Measurements from ENCODE around the gene RHBG.
"Not testable (repeated sequence)": the region's sequence is repeated elsewhere in the genome, so short reads cannot be mapped to it uniquely, and the experiment has no call there.

The RHBG gene

DNA sequence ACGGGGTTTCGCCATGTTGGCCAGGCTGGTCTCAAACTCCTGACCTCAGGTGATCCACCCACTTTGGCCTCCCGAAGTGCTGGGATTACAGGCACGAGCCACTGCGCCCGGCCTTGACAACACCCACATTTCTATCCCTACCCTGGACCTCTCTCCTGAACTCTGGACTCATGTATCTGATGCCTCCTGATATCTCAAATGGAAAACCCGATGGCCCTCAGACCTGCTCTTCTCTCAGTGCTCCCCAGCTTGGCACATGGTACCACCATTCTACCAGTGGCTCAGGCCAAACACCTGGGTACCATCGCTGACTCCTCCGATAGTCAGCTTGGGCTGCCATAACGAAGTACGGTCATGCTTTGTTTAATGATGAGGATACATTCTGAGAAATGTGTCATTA, 8.5 kb upstream of the RHBG start:
- DNase-seq = no peak

DNA sequence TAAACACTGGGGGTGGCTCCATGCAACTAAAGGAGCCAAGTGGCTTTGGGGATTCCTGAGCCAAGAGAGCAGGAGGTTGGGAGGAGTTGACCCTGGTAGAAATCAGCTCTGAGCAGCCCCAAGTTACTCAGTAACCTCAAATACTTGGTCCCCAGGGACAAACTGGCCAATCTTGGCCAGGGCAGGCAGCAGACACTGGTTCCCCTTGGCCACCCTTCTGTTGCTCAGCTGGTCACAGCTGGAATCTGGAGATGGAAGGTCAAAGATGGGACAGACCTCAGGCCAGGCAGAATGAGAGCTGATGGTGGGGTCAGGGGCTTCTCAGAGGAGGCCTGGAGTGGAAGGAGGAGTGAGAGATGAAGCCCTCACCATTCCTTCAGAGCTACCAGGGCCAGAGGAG, 3.3 kb upstream of the RHBG start:
- no peak for DNase-seq

DNA sequence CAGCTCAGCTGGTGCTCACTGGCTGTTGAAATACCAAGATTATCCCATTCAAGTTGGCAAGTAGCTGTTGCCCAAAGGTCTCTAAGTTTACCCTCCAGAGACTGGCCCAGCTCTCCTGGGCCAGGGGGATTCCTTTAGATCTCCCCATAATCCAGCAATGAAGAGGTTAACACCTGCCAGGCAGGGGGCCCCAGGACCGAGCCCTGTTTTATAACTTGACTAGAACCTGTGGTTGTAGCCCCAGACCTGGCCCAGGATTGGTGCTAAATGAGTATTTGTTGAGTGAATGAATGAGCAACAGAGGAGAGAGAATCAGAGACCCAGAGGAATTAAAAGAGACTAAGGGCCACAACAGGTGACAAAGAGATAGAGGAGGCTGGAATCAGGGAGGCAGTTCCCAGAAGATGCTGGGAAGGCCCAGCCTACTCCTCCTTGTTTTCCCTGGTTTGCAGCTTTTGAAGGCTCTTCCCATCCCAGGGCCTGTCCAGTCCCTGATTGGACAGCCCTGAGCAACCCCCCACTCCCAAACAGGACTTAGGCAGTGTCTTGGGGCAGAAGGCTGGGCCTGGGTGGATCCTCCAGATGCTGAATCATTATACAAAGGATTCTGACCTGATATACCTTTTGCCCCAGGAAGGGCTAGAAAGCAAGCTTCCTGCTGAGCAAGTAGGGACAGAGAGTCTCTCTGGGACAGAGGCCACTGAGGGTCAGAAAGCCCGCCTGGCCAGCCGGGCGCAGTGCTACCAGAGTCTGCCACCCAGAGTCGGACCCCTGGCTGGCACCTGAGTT, 2.4 kb upstream of the RHBG start:
- no peak for DNase-seq

DNA sequence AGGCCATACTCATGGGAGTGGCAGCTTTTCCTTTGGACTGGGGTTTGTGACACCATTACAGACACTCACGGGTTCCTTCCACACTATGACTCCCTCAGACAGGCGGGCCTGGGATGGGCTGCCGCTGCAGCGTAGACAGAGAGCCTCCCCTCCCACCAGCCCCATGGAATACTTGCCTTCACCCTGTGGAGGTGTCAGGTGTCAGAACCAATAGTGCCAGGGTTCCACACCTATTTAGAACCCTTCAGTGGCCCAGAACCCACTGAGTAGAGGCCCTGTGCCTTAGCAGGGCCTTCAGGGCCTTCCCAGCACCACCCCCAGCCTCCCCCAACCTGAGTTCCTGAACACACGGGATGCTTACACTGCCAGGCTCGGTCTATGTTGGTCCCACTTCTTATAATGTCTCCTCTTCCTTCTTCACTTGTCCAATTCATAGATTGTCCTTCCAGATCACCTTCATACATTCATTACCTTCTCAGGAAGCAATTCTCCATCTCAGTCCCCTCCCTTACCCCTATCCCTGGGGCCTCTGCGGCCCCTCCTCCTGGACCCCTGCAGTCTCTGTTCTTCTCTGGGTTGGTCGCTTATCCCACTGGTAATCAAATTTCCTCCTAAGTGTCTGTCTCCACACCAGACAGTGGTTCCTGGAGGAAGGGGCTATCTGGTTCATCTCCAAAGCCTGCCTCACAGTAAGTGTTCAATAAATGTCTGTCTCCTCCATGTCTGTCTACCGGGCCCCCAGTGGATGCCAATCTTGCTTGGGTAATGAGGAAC, 1.4 kb upstream of the RHBG start:
- DNase-seq = no peak

DNA sequence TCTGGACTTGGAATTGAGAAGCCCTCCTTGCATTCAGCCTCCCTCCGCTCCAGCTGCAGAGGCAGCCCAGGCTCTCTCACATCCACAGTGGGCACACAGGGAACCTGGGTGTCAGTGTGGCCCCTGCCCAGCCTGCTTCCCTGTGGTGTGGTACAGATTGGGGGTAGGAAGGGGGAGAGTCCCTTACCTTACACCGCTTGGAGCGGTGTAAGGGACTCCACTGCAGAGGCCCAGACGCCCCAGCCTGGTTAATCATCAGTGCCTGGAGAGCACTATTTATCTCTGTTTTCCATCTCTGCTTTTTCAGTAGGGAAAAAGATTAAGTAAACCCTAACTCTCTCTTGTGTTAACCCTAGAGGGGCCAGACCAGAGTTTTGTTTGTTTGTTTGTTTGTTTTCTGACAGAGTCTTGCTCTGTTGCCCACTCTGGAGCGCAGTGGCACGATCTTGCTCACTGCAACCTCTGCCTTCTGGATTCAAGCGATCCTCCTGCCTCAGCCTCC, 803 bp upstream of the RHBG start:
- DNase-seq = no peak

DNA sequence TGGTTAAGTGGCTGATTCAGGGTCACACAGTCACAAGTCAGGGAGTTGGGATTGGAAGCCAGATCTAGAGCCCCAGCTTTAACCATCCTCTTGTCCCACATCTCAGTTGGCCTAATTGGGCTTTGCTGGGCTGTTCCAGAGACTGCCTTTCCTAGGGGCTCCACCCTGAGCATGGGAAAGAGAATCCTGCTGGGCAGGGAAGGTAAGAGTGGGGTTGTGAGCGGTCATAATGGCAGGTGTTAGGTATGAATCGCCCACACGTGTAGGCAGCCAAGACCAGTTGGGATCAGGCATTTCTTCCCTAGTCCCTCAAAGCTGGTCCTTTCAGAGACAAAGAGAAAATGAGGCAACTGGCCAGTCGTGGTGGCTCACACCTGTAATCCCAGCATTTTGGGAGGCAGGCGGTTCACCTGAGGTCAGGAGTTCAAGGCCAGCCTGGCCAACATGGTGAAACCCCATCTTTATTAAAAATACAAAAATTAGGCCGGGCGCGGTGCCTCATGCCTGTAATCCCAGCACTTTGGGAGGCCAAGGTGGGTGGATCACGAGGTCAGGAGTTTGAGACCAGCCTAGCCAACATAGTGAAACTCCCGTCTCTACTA, 775 bp downstream of the RHBG start:
- not testable (repeated sequence) for DNase-seq

DNA sequence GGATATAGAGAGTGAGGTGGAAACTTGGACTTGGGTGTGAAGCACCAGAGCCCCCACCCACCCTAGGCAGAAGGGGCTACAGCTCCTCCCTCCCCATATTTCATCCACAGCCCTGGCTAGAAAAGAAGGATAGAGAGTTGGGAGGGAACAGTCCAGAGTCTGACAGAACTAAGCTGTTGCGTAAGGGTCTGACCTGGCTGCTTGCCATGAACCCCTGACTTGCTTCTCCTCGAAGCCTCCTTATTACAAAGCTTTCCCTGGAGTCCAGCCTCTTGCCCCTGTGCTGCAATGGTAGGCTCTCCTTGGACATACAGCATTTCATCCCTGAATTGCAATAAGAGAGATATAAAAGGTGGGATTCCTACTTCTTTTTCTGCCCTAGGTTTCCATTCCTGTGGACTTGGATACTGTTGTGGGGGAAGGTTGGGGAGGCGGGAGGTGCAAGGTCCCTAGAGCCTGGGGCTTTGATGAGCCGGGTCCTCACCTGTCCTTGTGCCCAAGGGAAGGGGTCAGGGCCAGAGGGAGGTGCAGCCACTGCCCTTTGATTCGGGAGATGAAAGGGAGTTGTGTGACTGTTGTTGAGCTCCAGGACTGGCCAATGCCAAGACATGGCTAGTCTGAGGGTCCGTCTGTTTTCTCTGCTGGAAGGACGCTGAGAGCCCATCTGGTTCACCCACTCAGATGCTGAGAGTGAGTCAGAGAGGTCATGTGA, 2.7 kb downstream of the RHBG start:
- no peak for DNase-seq

DNA sequence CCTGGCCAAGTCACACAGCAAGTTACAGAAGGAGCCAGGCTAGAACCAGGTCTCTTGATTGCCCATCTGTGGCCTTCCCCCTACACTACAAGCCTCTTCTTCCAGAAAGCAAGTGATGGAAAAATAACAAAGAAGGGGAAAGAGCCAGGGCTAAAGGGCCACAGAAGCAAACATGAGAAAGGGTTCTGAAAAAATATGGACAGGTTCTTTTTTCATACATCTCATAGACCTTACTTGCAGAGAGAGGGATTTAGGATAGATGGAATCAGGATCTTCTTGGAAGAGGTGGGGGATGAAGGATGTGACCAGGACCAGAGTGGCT, 3.2 kb downstream of the RHBG start:
- DNase-seq = no peak

DNA sequence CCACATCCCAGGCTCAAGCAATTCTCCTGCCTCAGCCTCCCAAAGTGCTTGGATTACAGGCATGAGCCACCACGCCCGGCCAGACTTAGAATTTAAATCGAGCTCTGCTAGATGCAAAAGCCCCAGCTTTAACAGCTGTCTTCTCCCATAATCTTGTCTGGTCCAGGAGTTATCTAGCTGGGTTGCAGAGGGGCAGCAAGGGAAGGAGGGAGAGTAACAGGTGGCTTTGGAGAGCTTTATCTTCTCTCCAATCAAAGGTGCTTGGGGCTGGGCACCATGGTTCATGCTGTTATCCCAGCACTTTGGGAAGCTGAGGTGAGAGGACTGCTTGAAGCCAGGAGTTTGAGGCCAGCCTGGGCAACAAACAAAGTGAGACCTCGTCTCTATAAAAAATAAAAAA, 3.9 kb downstream of the RHBG start:
- DNase-seq = no peak

DNA sequence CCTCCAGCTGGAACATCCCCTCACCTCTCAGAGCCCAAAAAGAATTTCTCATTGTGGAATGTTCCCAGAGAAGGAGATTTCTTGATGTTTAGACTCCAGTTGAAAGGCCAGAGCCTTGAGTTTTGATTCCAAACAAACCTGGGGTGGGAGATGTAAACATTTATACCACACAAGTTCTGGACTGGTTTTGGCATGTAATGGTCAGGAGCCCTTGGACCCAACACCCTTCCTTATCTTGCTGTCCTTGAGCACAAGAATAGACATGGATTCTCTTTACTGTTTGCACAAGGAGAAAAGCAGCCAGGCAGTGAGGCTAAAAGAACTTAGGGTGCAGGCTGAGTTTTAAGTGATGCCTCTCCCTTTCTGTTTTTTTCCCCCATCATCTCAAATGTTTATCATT, 4.5 kb downstream of the RHBG start:
- DNase-seq = no peak

DNA sequence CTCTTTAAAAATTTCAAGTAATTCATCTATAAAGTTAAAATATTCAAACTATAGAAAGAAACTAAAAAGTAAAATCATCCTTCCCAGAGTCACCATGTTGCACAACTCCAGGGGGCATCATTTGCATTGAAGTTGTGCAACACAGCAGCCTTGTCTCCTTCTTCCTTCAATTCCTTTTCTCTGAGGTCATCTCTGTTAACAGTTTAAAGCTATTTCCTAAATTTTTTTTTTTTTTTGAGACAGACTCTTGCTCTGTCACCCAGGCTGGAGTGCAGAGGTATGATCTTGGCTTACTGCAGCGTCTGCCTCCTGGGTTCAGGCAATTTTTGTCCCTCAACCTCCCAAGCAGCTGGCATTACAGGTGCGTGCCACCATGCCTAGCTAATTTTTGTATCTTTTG, 7.1 kb downstream of the RHBG start:
- no peak for DNase-seq

DNA sequence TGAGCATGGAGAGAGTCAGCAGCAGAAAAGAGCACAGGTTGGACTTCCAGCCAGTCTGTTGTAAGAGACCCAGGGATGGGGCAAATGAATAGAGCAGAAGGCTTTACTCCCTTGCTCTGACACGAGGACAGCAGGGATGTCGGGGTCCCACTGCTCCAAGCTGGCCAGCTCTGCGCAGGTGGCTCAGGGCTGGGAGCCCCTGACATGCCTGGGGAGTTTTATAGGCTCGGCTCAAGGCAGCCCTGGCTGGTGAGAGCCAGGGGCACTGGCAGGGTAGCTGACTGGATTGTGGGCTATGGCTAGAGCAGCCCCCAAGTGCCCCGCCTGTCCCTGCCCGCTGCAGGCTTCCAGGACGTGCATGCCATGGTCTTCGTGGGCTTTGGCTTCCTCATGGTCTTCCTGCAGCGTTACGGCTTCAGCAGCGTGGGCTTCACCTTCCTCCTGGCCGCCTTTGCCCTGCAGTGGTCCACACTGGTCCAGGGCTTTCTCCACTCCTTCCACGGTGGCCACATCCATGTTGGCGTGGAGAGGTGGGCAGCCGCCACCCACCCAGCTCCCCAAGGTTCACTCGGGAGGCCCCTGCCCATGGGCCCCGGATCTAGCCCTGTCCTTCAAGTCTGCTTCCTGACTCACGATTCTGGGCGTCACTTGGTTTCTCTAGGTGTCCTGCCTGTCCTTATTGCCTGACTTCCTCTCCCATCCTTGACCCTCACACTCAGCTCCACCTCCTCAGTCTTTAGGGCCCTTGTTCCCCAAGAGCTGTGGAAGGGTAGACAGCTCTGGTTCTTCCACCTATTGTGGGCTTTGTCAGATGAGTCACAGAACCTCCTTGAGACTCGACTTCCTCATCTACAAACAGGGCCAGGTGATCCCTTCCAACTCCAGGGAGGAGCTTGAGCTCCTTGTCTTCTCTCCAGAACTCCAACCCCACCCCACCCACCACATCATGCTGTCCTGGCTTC, 8.2 kb downstream of the RHBG start:
- no peak for DNase-seq

DNA sequence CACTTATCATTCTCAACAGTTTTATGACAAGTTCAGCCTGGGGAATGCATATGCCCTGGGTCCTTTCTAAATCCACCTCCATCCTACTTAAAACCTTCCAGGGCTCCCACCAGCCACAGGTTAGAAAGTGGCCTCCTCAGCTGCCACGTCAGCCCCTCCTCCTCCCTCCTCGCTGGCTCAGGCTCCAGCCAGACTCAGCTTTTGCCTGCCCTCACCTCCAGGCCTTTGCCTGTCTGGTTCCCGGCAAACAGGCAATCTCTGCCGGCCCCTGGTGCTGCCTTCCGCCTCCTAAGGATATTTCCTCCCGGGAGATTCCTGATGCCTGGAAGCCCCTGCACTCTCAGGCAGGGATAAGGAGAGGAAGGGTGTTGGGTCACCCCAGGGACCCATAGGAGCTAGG, 9.5 kb downstream of the RHBG start:
- no peak for DNase-seq

DNA sequence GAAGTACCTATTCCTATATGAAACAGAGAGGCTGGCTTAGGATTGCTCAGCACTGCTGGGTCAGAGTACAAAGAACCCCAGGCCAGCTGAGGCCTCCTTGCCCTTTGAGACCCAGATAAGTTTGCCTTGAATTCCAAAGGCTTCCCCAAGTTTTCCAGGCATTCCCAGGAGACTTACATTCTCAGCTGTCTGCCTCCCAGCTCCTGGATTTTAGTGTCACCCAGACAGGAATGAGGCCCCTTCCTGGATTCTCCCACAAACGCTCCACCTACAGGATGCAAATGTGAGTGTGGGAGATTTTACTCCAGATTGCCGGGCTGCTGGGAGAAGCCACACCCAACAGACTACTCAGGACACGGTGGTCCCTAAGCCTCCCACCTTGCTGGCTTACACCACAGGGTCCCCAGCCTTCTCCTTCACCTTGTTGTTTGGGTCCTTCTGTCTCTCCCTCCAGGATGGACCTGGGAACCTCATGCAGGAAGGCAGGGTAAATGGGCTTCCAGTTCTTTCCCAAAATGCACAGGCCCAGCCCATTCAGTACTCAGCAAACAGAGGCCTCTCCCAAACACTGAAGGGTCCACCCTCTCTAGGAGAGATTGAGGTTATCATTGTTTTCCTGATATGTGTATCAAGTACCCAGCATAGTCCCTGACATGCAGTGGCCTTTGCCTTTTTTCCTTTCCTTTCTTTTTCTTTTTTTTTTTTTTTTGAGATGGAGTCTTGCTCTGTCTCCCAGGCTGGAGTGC, 10.6 kb downstream of the RHBG start:
- no peak for DNase-seq

DNA sequence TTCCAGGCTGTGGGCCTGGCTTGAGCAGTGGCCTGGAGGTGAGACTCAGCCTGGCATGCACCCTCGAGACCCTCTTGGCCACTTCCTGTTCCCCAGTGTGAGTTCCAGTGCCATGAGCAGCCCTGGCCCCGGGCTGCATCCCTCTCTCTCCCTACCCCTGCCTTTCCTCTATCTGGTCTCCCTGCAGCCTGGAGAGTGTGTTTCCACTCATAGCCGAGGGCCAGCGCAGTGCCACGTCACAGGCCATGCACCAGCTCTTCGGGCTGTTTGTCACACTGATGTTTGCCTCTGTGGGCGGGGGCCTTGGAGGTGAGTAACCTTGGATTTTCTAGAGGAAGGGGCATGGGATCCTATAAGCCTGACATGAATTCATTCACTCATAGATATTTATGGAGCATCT, 13.6 kb downstream of the RHBG start:
- no peak for DNase-seq

DNA sequence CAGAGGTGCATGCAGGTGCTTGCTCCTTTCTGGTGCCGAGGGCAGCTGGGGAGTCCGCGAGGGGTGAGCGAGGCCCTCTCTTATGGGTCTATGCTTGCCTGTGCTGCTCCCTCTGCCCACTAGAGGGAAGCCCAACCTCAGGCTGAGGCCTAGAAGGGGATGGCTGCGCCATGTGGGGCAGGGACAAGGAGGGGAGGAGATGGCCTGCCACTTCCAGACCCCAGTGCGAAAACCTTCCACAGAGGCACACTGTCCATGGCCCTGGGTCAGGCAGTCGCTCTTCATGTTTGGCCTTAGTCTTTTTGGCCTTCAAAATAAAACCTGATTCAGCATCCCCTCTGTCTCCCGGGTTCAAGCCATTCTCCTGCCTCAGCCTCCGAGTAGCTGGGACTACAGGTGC, 14.0 kb downstream of the RHBG start:
- peak; percentile 66 for DNase-seq

DNA sequence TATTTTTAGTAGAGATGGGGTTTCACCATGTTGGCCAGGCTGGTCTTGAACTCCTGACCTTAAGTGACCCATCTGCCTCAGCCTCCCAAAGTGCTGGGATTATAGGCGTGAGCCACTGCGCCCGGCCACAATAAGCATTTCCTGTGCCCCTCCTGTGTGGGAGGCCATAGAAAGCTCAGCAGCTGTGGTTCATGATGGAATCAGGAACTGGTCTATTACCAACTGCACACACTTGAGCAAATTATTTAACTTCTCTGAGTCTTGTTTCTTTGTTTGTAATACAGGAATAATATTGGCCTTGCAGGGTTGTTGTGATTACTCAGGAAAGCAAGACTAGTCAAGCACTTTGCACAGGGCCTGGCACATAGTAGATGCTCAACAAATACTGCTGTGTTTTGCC, 15.0 kb downstream of the RHBG start:
- DNase-seq = no peak

DNA sequence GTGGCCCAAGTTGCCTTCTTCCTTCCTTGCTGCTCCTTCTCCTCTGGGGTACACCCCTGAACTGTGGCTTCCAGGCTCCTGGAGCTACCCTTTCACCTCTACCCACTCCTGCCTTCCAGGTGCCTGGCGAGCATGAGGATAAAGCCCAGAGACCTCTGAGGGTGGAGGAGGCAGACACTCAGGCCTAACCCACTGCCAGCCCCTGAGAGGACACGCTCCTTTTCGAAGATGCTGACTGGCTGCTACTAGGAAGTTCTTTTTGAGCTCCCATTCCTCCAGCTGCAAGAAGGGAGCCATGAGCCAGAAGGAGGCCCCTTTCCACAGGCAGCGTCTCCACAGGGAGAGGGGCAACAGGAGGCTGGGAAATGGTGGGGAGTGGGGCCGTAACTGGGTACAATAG, 15.6 kb downstream of the RHBG start:
- DNase-seq = no peak

DNA sequence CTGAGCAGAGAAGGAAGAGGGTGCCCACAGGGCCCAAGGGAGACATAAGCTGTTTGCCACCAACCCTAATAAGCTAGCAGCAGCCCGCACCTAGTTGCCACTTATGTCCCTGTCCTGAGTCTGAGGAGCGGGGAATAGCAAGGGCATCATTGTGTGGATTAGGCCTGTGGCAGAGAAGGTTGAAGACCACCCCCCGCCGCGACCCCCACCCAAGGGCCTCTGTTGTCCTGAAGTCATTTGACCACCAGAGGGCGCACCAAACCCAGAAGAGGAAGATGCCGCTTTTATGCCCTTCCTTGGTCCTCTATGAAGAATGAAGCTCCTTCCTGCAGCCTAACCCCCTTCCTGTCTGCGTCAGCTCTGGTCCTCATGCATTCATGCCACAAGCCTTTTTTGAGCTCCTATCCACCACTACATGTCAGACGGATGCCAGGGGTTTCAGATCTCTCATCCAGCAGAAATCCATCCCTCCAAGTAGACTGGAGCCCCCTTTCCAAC, 16.6 kb downstream of the RHBG start:
- peak; percentile 73 for DNase-seq

DNA sequence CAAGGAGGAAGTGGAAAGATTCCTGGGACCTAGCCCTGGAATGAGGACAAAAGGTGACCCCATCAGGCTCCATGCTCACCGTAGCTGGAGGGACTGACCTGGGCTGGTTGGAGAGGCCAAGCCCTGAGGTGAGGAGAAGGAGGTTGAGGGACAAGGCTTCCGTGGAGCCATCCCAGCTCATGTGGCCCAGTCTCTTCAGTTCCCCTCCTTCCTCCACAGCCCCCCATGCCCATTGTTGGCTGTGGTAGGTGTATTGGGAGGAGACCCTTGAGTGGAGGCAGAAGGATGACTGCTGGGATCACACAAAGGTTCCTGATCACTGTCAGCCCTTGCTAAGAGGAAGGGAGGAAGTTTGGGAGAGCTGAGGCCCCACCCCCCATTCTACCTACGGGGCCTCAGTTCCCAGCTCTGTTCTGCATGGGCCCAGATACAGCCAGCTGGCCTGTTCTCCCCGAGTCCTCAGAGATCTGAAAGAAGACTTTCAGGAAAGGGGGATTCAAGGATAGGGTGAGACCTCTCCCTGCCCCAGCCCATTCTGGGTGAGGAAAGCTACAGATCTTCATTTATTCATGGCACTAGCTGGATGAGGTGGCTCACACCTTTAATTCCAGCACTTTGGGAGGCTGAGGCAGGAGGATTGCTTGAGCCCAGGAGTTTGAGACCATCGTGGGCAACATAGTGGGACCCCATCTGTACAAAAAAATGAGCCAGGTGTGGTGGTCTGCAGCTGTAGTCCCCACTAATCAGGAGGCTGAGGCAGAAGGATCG, 17.3 kb downstream of the RHBG start:
- DNase-seq = no peak
